ENCODE results near the gene CLIP1. TPM values are rescaled to one million over a fixed set of nuclear protein-coding genes. Genes with fewer than 3 reads are reported as not detected.
A peak's percentile ranks its signal among the peaks of the same experiment; 100 is the strongest.
"Not testable (repeated sequence)": the region's sequence is repeated elsewhere in the genome, so short reads cannot be mapped to it uniquely, and the experiment has no call there.

The CLIP1 gene
- total RNA-seq, 1 experiment from 2014 or later, result 62.2 TPM

DNA sequence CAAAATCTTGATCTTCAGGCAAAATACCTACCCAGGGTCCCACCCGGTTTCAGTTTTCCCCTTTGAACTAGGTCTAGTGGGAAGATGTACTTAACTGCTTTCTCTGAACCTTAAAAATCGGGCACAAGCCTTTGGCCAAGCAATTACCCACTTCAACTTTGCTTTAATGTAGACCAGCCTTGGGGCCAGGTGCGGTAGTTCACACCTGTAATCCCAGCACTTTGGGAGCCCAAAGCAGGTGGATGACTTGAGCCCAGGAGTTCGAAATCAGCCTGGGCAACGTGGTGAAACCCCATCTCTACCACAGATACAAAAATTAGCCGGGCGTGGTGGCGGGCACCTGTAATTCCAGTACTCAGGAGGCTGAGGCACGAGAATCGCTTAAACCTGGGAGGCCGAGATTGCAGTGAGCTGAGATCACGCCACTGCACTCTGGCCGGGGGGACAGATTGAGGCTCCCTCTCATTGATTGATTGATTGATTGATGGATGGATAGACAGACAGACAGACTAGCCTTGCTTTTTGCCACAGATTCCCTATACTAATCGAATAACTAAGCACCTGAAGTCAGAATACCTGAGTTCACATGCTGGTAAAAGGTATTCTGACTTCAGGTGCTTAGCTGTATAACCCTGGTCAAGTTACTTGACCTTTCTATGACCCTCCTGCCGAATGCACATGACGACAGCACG lies 1.9 kb downstream of the CLIP1 start:
- peak overlapping the region; percentile 96 for H3K27ac ChIP-seq (ENCODE audit: low read depth, low read length, poor library complexity, severe bottlenecking)
- ChIA-PET CTCF (no interaction called here), POLR2A (ENCODE audit: low non-redundant PET) (no interaction called here)
- TF ChIP-seq, protein P1, sequence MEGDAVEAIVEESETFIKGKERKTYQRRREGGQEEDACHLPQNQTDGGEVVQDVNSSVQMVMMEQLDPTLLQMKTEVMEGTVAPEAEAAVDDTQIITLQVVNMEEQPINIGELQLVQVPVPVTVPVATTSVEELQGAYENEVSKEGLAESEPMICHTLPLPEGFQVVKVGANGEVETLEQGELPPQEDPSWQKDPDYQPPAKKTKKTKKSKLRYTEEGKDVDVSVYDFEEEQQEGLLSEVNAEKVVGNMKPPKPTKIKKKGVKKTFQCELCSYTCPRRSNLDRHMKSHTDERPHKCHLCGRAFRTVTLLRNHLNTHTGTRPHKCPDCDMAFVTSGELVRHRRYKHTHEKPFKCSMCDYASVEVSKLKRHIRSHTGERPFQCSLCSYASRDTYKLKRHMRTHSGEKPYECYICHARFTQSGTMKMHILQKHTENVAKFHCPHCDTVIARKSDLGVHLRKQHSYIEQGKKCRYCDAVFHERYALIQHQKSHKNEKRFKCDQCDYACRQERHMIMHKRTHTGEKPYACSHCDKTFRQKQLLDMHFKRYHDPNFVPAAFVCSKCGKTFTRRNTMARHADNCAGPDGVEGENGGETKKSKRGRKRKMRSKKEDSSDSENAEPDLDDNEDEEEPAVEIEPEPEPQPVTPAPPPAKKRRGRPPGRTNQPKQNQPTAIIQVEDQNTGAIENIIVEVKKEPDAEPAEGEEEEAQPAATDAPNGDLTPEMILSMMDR (conservative IDR thresholded peaks at IDR 0.05; ENCODE audit: low read depth, low read length), result no peak
- no peak for TF ChIP-seq EZH2 (IDR thresholded peaks at IDR 0.05; ENCODE audit: borderline replicate concordance, low read depth, low read length, poor library complexity, severe bottlenecking)
- no peaks in the 10 kb centered on the region for H3K27me3 ChIP-seq (replicated peaks; ENCODE audit: insufficient read depth, low read depth, low read length, poor library complexity)
- no TSS peak for BruUV-seq (replicated peaks)
- DNase-seq (ENCODE audit: low spot score), result no peak
- H3K9me3 ChIP-seq (ENCODE audit: low read depth, low read length, poor library complexity, severe bottlenecking), result no peaks in the 10 kb centered on the region
- H3K4me1 ChIP-seq (ENCODE audit: insufficient read depth, low read length, poor library complexity, severe bottlenecking), result peaks cover 17% of the 10 kb centered on the region
- intact Hi-C loops (cut with micrococcal nuclease; ENCODE audit: unreplicated experiment), result no loop called here
- H3K4me3 ChIP-seq (ENCODE audit: low read depth, low read length, poor library complexity, severe bottlenecking), result peak overlapping the region; percentile 87
- H3K36me3 ChIP-seq (ENCODE audit: insufficient read depth, low read length, poor library complexity, severe bottlenecking), result no peaks in the 10 kb centered on the region

GRCh38 chr12:122419094-122419493 lies 3.4 kb downstream of the CLIP1 start:
- POLR2A ChIA-PET (ENCODE audit: low non-redundant PET); H3K9me3 ChIP-seq (ENCODE audit: low read depth, low read length, poor library complexity, severe bottlenecking); DNase-seq (ENCODE audit: low spot score); H3K36me3 ChIP-seq (ENCODE audit: insufficient read depth, low read length, poor library complexity, severe bottlenecking); intact Hi-C loops (cut with micrococcal nuclease; ENCODE audit: unreplicated experiment); H3K27me3 ChIP-seq (replicated peaks; ENCODE audit: insufficient read depth, low read depth, low read length, poor library complexity); H3K27ac ChIP-seq (ENCODE audit: low read depth, low read length, poor library complexity, severe bottlenecking); CTCF ChIA-PET; BruUV-seq (replicated peaks); H3K4me3 ChIP-seq (ENCODE audit: low read depth, low read length, poor library complexity, severe bottlenecking): not testable (repeated sequence)
- peaks cover 24% of the 10 kb centered on the region for H3K4me1 ChIP-seq (ENCODE audit: insufficient read depth, low read length, poor library complexity, severe bottlenecking)

- BruUV-seq (replicated peaks); intact Hi-C loops (cut with micrococcal nuclease; ENCODE audit: unreplicated experiment); H3K4me3 ChIP-seq (ENCODE audit: low read depth, low read length, poor library complexity, severe bottlenecking); H3K36me3 ChIP-seq (ENCODE audit: insufficient read depth, low read length, poor library complexity, severe bottlenecking); H3K27me3 ChIP-seq (replicated peaks; ENCODE audit: insufficient read depth, low read depth, low read length, poor library complexity); H3K27ac ChIP-seq (ENCODE audit: low read depth, low read length, poor library complexity, severe bottlenecking); CTCF ChIA-PET; H3K9me3 ChIP-seq (ENCODE audit: low read depth, low read length, poor library complexity, severe bottlenecking); POLR2A ChIA-PET (ENCODE audit: low non-redundant PET); DNase-seq (ENCODE audit: low spot score): not testable (repeated sequence)
- peaks cover 39% of the 10 kb centered on the region for H3K4me1 ChIP-seq (ENCODE audit: insufficient read depth, low read length, poor library complexity, severe bottlenecking)
Measured at GRCh38 chr12:122415665-122416064, 6.8 kb downstream of the CLIP1 start.

- peak; percentile 97 for DNase-seq (ENCODE audit: low spot score)
- Histone ChIP-seq H3K9me3 (ENCODE audit: low read depth, low read length, poor library complexity, severe bottlenecking) (no peaks in the 10 kb centered on the region), H3K36me3 (ENCODE audit: insufficient read depth, low read length, poor library complexity, severe bottlenecking) (no peaks in the 10 kb centered on the region), H3K4me3 (ENCODE audit: low read depth, low read length, poor library complexity, severe bottlenecking) (peak overlapping the region; percentile 20), H3K27me3 (replicated peaks; ENCODE audit: insufficient read depth, low read depth, low read length, poor library complexity) (no peaks in the 10 kb centered on the region), H3K4me1 (ENCODE audit: insufficient read depth, low read length, poor library complexity, severe bottlenecking) (peaks cover 36% of the 10 kb centered on the region), H3K27ac (ENCODE audit: low read depth, low read length, poor library complexity, severe bottlenecking) (peak overlapping the region; percentile 85)
- ChIA-PET POLR2A (ENCODE audit: low non-redundant PET) (interaction anchor here (0.5 to 1.2 kb wide), 5 partner anchors 14 to 695 kb away, joined by 3 to 9 read pairs (median 4); no protein-coding TSS in a partner anchor), CTCF (interaction anchor here (0.5 to 1.3 kb wide), 5 partner anchors 8 to 45 kb away, joined by 3 to 8 read pairs (median 3); partner anchors contain the start of gene CLIP1)
- no peak for TF ChIP-seq EZH2 (IDR thresholded peaks at IDR 0.05; ENCODE audit: borderline replicate concordance, low read depth, low read length, poor library complexity, severe bottlenecking)
- TF ChIP-seq, protein P1 (conservative IDR thresholded peaks at IDR 0.05; ENCODE audit: low read depth, low read length), result no peak
- no TSS peak for BruUV-seq (replicated peaks)
- intact Hi-C loops (cut with micrococcal nuclease; ENCODE audit: unreplicated experiment), result no loop called here
Measured at GRCh38 chr12:122413516-122414404, 8.7 kb downstream of the CLIP1 start.

All from A673 (cell line).